GM21360 (cell line): ENCODE measurements around the gene GLCCI1.
A peak's percentile ranks its signal among the peaks of the same experiment; 100 is the strongest.

ENCODE experiments used
- ATAC-seq: cut with Tn5 transposase; IDR thresholded peaks from one replicate; pipeline ENCODE4 v1.9.1; 2021; ENCODE audit warnings: mild to moderate bottlenecking, moderate library complexity; ENCODE audit not compliant: unreplicated experiment

Gene GLCCI1

GRCh38 chr7:8126601-8127167 is 158.1 kb downstream of the GLCCI1 start:
- ATAC-seq, result no peak

- ATAC-seq, result no peak
Measured at GRCh38 chr7:8128449-8129317, 160.1 kb downstream of the GLCCI1 start.

GRCh38 chr7:8129318-8129659 is 160.7 kb downstream of the GLCCI1 start:
- ATAC-seq, result no peak

- ATAC-seq, result no peak
Measured at GRCh38 chr7:8130663-8131062, 162.1 kb downstream of the GLCCI1 start.

GRCh38 chr7:8131694-8132605 is 163.4 kb downstream of the GLCCI1 start:
- ATAC-seq, result peak; percentile 38

GRCh38 chr7:8133188-8133848 is 164.7 kb downstream of the GLCCI1 start:
- ATAC-seq, result no peak

GRCh38 chr7:8134089-8134733 is 165.6 kb downstream of the GLCCI1 start:
- ATAC-seq, result peak; percentile 71

- ATAC-seq, result no peak
Measured at GRCh38 chr7:8135417-8135816, 166.8 kb downstream of the GLCCI1 start.

GRCh38 chr7:8136051-8136730 is 167.6 kb downstream of the GLCCI1 start:
- ATAC-seq, result no peak
